22Rv1 (cell line): Measurements from ENCODE around the gene CYP3A4.

Experiments used
- ZFX ChIP-seq: fragments of 450-650 bp; IDR thresholded peaks from 2 replicates; pipeline ENCODE4 v1.6.1; 2017; ENCODE audit warnings: antibody characterized with exemption, borderline replicate concordance
- TF ChIP-seq, protein P1 (sequence below): fragments of 450-650 bp; IDR thresholded peaks from 2 replicates; pipeline ENCODE4 v1.5.1; 2017; ENCODE audit warnings: mild to moderate bottlenecking

DNA sequence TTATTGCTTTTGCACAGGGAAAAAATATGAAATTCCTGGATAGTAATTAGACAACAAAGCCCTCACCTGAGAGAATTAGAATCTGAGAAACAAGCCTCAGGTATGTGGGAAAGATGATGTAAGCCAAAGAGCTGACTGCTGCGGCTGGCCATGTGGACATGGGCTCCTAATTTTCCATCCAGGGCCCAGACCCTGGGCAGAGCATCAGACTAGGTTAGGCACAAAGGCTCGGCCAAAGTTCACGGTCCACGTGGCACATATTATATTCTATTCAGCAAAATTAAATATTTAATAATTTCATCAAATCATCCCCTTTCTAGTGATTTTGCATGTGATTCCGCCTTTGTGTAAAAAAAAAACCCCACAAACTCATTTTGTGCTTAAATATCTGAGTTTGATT, 5.1 kb downstream of the CYP3A4 start:
- TF ChIP-seq, protein P1, sequence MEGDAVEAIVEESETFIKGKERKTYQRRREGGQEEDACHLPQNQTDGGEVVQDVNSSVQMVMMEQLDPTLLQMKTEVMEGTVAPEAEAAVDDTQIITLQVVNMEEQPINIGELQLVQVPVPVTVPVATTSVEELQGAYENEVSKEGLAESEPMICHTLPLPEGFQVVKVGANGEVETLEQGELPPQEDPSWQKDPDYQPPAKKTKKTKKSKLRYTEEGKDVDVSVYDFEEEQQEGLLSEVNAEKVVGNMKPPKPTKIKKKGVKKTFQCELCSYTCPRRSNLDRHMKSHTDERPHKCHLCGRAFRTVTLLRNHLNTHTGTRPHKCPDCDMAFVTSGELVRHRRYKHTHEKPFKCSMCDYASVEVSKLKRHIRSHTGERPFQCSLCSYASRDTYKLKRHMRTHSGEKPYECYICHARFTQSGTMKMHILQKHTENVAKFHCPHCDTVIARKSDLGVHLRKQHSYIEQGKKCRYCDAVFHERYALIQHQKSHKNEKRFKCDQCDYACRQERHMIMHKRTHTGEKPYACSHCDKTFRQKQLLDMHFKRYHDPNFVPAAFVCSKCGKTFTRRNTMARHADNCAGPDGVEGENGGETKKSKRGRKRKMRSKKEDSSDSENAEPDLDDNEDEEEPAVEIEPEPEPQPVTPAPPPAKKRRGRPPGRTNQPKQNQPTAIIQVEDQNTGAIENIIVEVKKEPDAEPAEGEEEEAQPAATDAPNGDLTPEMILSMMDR: no peak
- TF ChIP-seq ZFX: no peak
